ENCODE measurements around the gene METRN. TPM values are rescaled to one million over a fixed set of nuclear protein-coding genes. Genes with fewer than 3 reads are reported as not detected.
"Not testable (repeated sequence)": the region's sequence is repeated elsewhere in the genome, so short reads cannot be mapped to it uniquely, and the experiment has no call there.

Gene METRN
- total and polyA plus RNA-seq, 2 of the 4 experiments (the other 2 are of a cell fraction), result 6.1 to 48.2 TPM

DNA sequence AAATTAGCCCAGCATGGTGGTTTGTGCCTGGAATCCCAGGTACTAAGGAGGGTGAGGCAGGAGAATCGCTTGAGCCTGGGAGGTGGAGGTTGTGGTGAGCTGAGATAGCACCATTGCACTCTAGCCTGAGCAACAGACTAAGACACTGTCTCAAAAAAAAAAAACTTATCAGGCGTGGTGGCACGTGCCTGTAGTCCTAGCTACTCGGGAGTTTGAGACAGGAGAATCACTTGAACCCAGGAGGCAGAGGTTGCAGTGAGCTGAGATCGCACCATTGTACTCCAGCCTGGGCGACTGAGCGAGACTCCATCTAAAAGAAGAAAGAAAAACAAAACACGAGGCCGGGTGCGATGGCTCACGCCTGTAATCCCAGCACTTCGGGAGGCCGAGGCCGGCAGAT is 28.0 kb downstream of the METRN start:
- H3K9ac ChIP-seq (ENCODE audit: low read depth, low read length); H2BK120ac ChIP-seq (ENCODE audit: low read depth, low read length); BruUV-seq (replicated peaks); H3K18ac ChIP-seq (ENCODE audit: low read depth, low read length); H3K4me1 ChIP-seq (ENCODE audit: control insufficient read depth, insufficient read depth, low read length); ATAC-seq (ENCODE audit: low read depth); H2BK5ac ChIP-seq (ENCODE audit: low read depth, low read length, poor library complexity, severe bottlenecking); H2AK9ac ChIP-seq (replicated peaks; ENCODE audit: low read depth, low read length, poor library complexity); H4K91ac ChIP-seq (ENCODE audit: insufficient read depth, low read depth, low read length); H4K8ac ChIP-seq (ENCODE audit: low read depth in 2 of 2, low read length in 2 of 2); H2AFZ ChIP-seq (replicated peaks; ENCODE audit: low read length, poor library complexity); H3K56ac ChIP-seq (ENCODE audit: extremely low read depth, insufficient read depth, low read length); H3K4me3 ChIP-seq (ENCODE audit: insufficient read depth, low read depth, low read length); H3K27ac ChIP-seq (ENCODE audit: insufficient read depth, low read length); H3K4ac ChIP-seq (ENCODE audit: low read depth, low read length); H2BK15ac ChIP-seq (ENCODE audit: low read depth, low read length); H4K5ac ChIP-seq (ENCODE audit: low read depth, low read length); in situ Hi-C loops (cut with MboI; ENCODE audit: low sequenced_read_pairs); H3K4me2 ChIP-seq (ENCODE audit: low read depth, low read length); POLR2A ChIA-PET (ENCODE audit: unreplicated experiment); H2BK20ac ChIP-seq (ENCODE audit: low read depth, low read length); H3K23ac ChIP-seq (ENCODE audit: low read depth, low read length); dilution Hi-C loops (cut with HindIII; ENCODE audit: low sequenced_read_pairs, unreplicated experiment); H3K36me3 ChIP-seq (ENCODE audit: control insufficient read depth, insufficient read depth, low read length); DNase-seq; H2AK5ac ChIP-seq (ENCODE audit: low read depth, low read length); H3K27me3 ChIP-seq (ENCODE audit: control insufficient read depth, insufficient read depth, low read length); H4K20me1 ChIP-seq (ENCODE audit: insufficient read depth, low read length); H3K9me1 ChIP-seq (ENCODE audit: insufficient read depth, low read length); H3K14ac ChIP-seq (replicated peaks; ENCODE audit: low read depth, low read length); H3K9me3 ChIP-seq (ENCODE audit: control insufficient read depth, insufficient read depth, low read length): not testable (repeated sequence)
- CTCF ChIA-PET, result interaction anchor here (0.6 kb wide), 1 partner anchor 43 kb away, joined by 3 read pairs; no protein-coding TSS in a partner anchor
- WGBS, 2 experiments (ENCODE audit: extremely low coverage in 2 of 2, insufficient read length in 1 of 2), result 100% methylated on average over 3 of the region's 14 CpGs; no CpG with 5 or more reads in 1 of the 2 experiments
- intact Hi-C loops (cut with micrococcal nuclease), result loop anchor here (5.0 kb wide), 1 partner anchor 44 kb away; the partner anchor contains the start of genes CHTF18 and RPUSD1
- peaks cover 7 to 15% of the 10 kb centered on the region in 2 experiments for H3K79me1 ChIP-seq (ENCODE audit: low read depth in 1 of 2, low read length in 2 of 2)
